ENCODE results near the gene TNRC18. TPM values are rescaled to one million over a fixed set of nuclear protein-coding genes. Genes with fewer than 3 reads are reported as not detected.

TNRC18 gene
- total and polyA plus RNA-seq, 2 donors (not counting 3 experiments of a cell fraction or from before 2014, with no cell fraction given): 14.8 to 64.6 TPM

DNA sequence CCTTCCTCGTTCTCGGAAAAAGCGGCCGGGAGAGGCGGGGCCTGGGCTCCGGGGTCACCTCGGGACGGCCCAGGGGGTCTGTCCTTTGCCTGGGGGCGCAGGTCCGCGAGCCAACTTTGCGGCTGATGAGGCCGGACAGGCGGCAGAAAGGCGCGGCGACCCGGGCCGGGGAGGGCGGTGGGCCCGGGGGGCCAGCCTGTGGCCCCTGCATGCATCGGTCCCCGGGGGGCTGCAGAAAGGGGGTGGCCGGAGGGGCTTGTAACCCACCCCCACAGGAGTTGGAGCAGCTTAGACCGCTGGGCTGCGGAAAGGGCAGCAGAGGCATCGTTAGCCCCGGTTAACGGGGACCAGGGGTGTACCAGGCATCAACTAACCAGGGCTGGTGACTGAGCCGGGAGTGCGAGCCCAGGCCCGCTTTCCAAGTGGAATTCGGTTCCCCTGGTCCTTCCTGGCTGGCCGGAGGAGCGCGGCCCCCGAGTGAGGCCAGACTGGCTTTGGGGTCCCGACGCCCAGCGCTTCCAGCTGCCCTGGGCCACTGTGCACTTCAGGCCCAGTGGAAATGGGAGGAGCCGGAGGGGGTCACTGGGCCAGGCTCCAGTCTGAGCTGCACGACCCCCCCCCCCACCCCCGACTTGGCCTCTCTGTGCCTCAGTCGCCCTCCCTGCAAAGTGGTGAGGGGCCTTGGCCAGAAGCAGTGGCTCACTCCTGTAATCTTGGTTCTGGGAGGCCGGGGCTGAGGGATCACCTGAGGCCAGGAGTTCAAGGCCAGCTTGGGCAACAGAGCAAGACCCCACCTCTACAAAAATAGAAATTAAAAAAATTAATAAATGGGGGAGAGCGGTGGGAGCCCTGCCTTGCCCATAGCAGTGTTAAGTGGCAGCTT is 140.0 kb downstream of the TNRC18 start:
- TF ChIP-seq EZH2 (IDR thresholded peaks at IDR 0.05; ENCODE audit: borderline replicate concordance, low read depth, low read length, severe bottlenecking) (no peak), POLR2AphosphoS5 (IDR thresholded peaks at IDR 0.05; ENCODE audit: insufficient read depth, low read depth, low read length) (no peak), JUN (IDR thresholded peaks at IDR 0.05; ENCODE audit: borderline replicate concordance, insufficient read depth, insufficient read length, low read depth) (no peak), MYC (IDR thresholded peaks at IDR 0.05; ENCODE audit: low read depth, low read length) (no peak), POLR2A (IDR thresholded peaks at IDR 0.05; ENCODE audit: low read depth, low read length) (no peak), MAX (IDR thresholded peaks at IDR 0.05; ENCODE audit: insufficient read depth, insufficient read length) (no peak), GATA2 (IDR thresholded peaks at IDR 0.05; ENCODE audit: insufficient read depth, insufficient read length, low read depth, low read length) (no peak), FOS (IDR thresholded peaks at IDR 0.05; ENCODE audit: borderline replicate concordance, insufficient read depth, low read length) (no peak)
- TF ChIP-seq, protein P1, sequence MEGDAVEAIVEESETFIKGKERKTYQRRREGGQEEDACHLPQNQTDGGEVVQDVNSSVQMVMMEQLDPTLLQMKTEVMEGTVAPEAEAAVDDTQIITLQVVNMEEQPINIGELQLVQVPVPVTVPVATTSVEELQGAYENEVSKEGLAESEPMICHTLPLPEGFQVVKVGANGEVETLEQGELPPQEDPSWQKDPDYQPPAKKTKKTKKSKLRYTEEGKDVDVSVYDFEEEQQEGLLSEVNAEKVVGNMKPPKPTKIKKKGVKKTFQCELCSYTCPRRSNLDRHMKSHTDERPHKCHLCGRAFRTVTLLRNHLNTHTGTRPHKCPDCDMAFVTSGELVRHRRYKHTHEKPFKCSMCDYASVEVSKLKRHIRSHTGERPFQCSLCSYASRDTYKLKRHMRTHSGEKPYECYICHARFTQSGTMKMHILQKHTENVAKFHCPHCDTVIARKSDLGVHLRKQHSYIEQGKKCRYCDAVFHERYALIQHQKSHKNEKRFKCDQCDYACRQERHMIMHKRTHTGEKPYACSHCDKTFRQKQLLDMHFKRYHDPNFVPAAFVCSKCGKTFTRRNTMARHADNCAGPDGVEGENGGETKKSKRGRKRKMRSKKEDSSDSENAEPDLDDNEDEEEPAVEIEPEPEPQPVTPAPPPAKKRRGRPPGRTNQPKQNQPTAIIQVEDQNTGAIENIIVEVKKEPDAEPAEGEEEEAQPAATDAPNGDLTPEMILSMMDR (IDR thresholded peaks at IDR 0.05; ENCODE audit: extremely low read depth in 1 of 2, insufficient read depth in 1 of 2, low read depth in 1 of 2, low read length in 2 of 2): no peak
- no peaks in the 10 kb centered on the region for H4K20me1 ChIP-seq (replicated peaks; ENCODE audit: control insufficient read depth, extremely low read depth, insufficient read depth, low read length)
- CTCF ChIA-PET: no interaction called here
- no peaks in the 10 kb centered on the region for H3K36me3 ChIP-seq (ENCODE audit: control insufficient read depth in 2 of 2, extremely low read depth in 1 of 2, insufficient read depth in 2 of 2, low read length in 2 of 2)
- H3K9me1 ChIP-seq (replicated peaks; ENCODE audit: control insufficient read depth, extremely low read depth, insufficient read depth, low read length): no peaks in the 10 kb centered on the region
- H3K9me3 ChIP-seq (replicated peaks; ENCODE audit: control insufficient read depth, insufficient read depth, low read length): no peaks in the 10 kb centered on the region
- no peak for DNase-seq (ENCODE audit: low read depth, low spot score)
- dilution Hi-C loops (cut with MboI; ENCODE audit: extremely low pct_ligation_motif_present, low sequenced_read_pairs): no loop called here
- no peaks in the 10 kb centered on the region for H3K27me3 ChIP-seq (ENCODE audit: control insufficient read depth in 2 of 2, insufficient read depth in 2 of 2, low read length in 2 of 2)
- POLR2A ChIA-PET: no interaction called here
- no peaks in the 10 kb centered on the region for H3K79me2 ChIP-seq (ENCODE audit: control insufficient read depth, insufficient read depth, low read length)
- peak overlapping the region; percentile 11 for H2AFZ ChIP-seq (ENCODE audit: low read depth, low read length)
- no peak overlapping the region for H3K4me2 ChIP-seq (ENCODE audit: insufficient read depth, low read length)
- BruUV-seq (replicated peaks): no TSS peak
- no peaks in the 10 kb centered on the region for H3K4me1 ChIP-seq (ENCODE audit: control insufficient read depth, extremely low read depth, insufficient read depth, low read length)
- H3K27ac ChIP-seq (ENCODE audit: insufficient read depth, low read depth, low read length): no peak overlapping the region
- H3K9ac ChIP-seq (replicated peaks; ENCODE audit: extremely low read depth, insufficient read depth, low read length): no peak overlapping the region
- intact Hi-C loops (cut with micrococcal nuclease): no loop called here
- H3K4me3 ChIP-seq (replicated peaks in 1 of 3; ENCODE audit: insufficient read depth in 1 of 3, low read depth in 1 of 3, low read length in 3 of 3): peak overlapping the region in 1 of 3 experiments; percentile 39
- no peak for FAIRE-seq
